Measurements from ENCODE around the gene TMEM132C. TPM values are rescaled to one million over a fixed set of nuclear protein-coding genes. Genes with fewer than 3 reads are reported as not detected.

TMEM132C gene
- total and polyA plus RNA-seq, 2 experiments from 2014 or later, result 10.6 to 16.5 TPM

GRCh38 chr12:128586451-128587029 is 319.6 kb downstream of the TMEM132C start:
- Histone ChIP-seq H2AFZ (no peak overlapping the region), H3K36me3 (replicated peaks; ENCODE audit: insufficient read depth, low read depth) (no peaks in the 10 kb centered on the region), H3K4me1 (ENCODE audit: insufficient read depth) (peaks cover 11% of the 10 kb centered on the region), H3K9me2 (replicated peaks; ENCODE audit: insufficient read depth) (no peaks in the 10 kb centered on the region), H3K4me3 (no peak overlapping the region), H3K79me2 (no peaks in the 10 kb centered on the region), H3K9me3 (ENCODE audit: low read depth) (no peaks in the 10 kb centered on the region), H3K4me2 (no peak overlapping the region), H3K27ac (peak overlapping the region; percentile 75), H3K27me3 (no peaks in the 10 kb centered on the region), H4K20me1 (ENCODE audit: insufficient read depth, poor library complexity, severe bottlenecking) (no peaks in the 10 kb centered on the region)
- no peak for DNase-seq (ENCODE audit: low spot score)
- 52% methylated on average over 7 of the region's 7 CpGs for whole genome bisulfite sequencing (ENCODE audit: low lambda C conversion rate, missing lambda C conversion rate)
- TF ChIP-seq EZH2 (IDR thresholded peaks at IDR 0.05; ENCODE audit: borderline replicate concordance), result no peak
- TF ChIP-seq, protein P1, sequence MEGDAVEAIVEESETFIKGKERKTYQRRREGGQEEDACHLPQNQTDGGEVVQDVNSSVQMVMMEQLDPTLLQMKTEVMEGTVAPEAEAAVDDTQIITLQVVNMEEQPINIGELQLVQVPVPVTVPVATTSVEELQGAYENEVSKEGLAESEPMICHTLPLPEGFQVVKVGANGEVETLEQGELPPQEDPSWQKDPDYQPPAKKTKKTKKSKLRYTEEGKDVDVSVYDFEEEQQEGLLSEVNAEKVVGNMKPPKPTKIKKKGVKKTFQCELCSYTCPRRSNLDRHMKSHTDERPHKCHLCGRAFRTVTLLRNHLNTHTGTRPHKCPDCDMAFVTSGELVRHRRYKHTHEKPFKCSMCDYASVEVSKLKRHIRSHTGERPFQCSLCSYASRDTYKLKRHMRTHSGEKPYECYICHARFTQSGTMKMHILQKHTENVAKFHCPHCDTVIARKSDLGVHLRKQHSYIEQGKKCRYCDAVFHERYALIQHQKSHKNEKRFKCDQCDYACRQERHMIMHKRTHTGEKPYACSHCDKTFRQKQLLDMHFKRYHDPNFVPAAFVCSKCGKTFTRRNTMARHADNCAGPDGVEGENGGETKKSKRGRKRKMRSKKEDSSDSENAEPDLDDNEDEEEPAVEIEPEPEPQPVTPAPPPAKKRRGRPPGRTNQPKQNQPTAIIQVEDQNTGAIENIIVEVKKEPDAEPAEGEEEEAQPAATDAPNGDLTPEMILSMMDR (IDR thresholded peaks at IDR 0.05; ENCODE audit: poor library complexity), result no peak
- no peak for TF ChIP-seq EZH2phosphoT487 (IDR thresholded peaks at IDR 0.05; ENCODE audit: low read depth, severe bottlenecking, unreplicated experiment)

- WGBS (ENCODE audit: low lambda C conversion rate, missing lambda C conversion rate), result 88% methylated on average over 2 of the region's 2 CpGs
- no peak overlapping the region for H3K4me2 ChIP-seq
- no peak for DNase-seq (ENCODE audit: low spot score)
- H3K4me3 ChIP-seq, result no peak overlapping the region
- TF ChIP-seq, protein P1 (IDR thresholded peaks at IDR 0.05; ENCODE audit: poor library complexity), result no peak
- TF ChIP-seq EZH2phosphoT487 (IDR thresholded peaks at IDR 0.05; ENCODE audit: low read depth, severe bottlenecking, unreplicated experiment) (no peak), EZH2 (IDR thresholded peaks at IDR 0.05; ENCODE audit: borderline replicate concordance) (no peak)
- no peaks in the 10 kb centered on the region for H4K20me1 ChIP-seq (ENCODE audit: insufficient read depth, poor library complexity, severe bottlenecking)
- H3K9me2 ChIP-seq (replicated peaks; ENCODE audit: insufficient read depth), result no peaks in the 10 kb centered on the region
- no peaks in the 10 kb centered on the region for H3K36me3 ChIP-seq (replicated peaks; ENCODE audit: insufficient read depth, low read depth)
- no peaks in the 10 kb centered on the region for H3K27me3 ChIP-seq
- H2AFZ ChIP-seq, result no peak overlapping the region
- H3K79me2 ChIP-seq, result no peaks in the 10 kb centered on the region
- H3K9me3 ChIP-seq (ENCODE audit: low read depth), result no peaks in the 10 kb centered on the region
- peaks cover 11% of the 10 kb centered on the region for H3K4me1 ChIP-seq (ENCODE audit: insufficient read depth)
- no peak overlapping the region for H3K27ac ChIP-seq
Measured at GRCh38 chr12:128587918-128588317, 320.9 kb downstream of the TMEM132C start.

- no peaks in the 10 kb centered on the region for H3K36me3 ChIP-seq (replicated peaks; ENCODE audit: insufficient read depth, low read depth)
- H3K9me3 ChIP-seq (ENCODE audit: low read depth), result no peaks in the 10 kb centered on the region
- H3K27me3 ChIP-seq, result no peaks in the 10 kb centered on the region
- H2AFZ ChIP-seq, result no peak overlapping the region
- H3K79me2 ChIP-seq, result no peaks in the 10 kb centered on the region
- H3K4me3 ChIP-seq, result no peak overlapping the region
- WGBS (ENCODE audit: low lambda C conversion rate, missing lambda C conversion rate), result 68% methylated on average over 6 of the region's 6 CpGs
- TF ChIP-seq EZH2 (IDR thresholded peaks at IDR 0.05; ENCODE audit: borderline replicate concordance) (no peak), EZH2phosphoT487 (IDR thresholded peaks at IDR 0.05; ENCODE audit: low read depth, severe bottlenecking, unreplicated experiment) (no peak)
- TF ChIP-seq, protein P1 (IDR thresholded peaks at IDR 0.05; ENCODE audit: poor library complexity), result no peak
- no peak overlapping the region for H3K4me2 ChIP-seq
- no peaks in the 10 kb centered on the region for H4K20me1 ChIP-seq (ENCODE audit: insufficient read depth, poor library complexity, severe bottlenecking)
- H3K4me1 ChIP-seq (ENCODE audit: insufficient read depth), result peaks cover 2% of the 10 kb centered on the region
- DNase-seq (ENCODE audit: low spot score), result no peak
- H3K27ac ChIP-seq, result no peak overlapping the region
- no peaks in the 10 kb centered on the region for H3K9me2 ChIP-seq (replicated peaks; ENCODE audit: insufficient read depth)
Measured at GRCh38 chr12:128592220-128592744, 325.3 kb downstream of the TMEM132C start.
